Neutrophil (primary cell): Measurements from ENCODE around the gene C5orf15.
"Not testable (repeated sequence)": the region's sequence is repeated elsewhere in the genome, so short reads cannot be mapped to it uniquely, and the experiment has no call there.

Experiments
- H3K27ac ChIP-seq: fragments of 200-600 bp; sonication (generic); 2 replicates; pipeline ENCODE4 v1.5.1; 2016; ENCODE audit warnings: mild to moderate bottlenecking, moderate library complexity
- H3K27me3 ChIP-seq: fragments of 200-600 bp; sonication (generic); 2 replicates; pipeline ENCODE4 v1.6.0; 2016; ENCODE audit warnings: mild to moderate bottlenecking
- H3K36me3 ChIP-seq: fragments of 200-600 bp; sonication (generic); 2 replicates; pipeline ENCODE4 v1.5.1; 2017
- H3K4me1 ChIP-seq, 2 experiments: fragments of 200-600 bp in 1 of 2; sonication (generic) in 1 of 2; 1 replicate in 1 of 2; 2 replicates in 1 of 2; pipeline versions ENCODE4 v1.5.1 to v1.6.1; 2013 to 2016; ENCODE audit warnings: low read depth in 1 of 2, low read length in 1 of 2, mild to moderate bottlenecking in 1 of 2, moderate library complexity in 1 of 2; ENCODE audit not compliant: control insufficient read depth in 1 of 2, insufficient read depth in 1 of 2
- H3K4me3 ChIP-seq, 2 experiments: fragments of 200-600 bp in 1 of 2; sonication (generic) in 1 of 2; 1 replicate in 1 of 2; 2 replicates in 1 of 2; pipeline ENCODE4 v1.5.1; 2013 to 2016; ENCODE audit warnings: low read depth in 1 of 2, low read length in 1 of 2, mild to moderate bottlenecking in 1 of 2, moderate library complexity in 1 of 2
- H3K9me3 ChIP-seq: fragments of 200-600 bp; sonication (generic); 2 replicates; pipeline ENCODE4 v1.5.1; 2016
- CTCF ChIP-seq: fragments of 200-600 bp; sonication (generic); IDR thresholded peaks from 2 replicates; pipeline ENCODE4 v1.5.1; 2016; ENCODE audit warnings: antibody characterized with exemption

The C5orf15 gene

DNA sequence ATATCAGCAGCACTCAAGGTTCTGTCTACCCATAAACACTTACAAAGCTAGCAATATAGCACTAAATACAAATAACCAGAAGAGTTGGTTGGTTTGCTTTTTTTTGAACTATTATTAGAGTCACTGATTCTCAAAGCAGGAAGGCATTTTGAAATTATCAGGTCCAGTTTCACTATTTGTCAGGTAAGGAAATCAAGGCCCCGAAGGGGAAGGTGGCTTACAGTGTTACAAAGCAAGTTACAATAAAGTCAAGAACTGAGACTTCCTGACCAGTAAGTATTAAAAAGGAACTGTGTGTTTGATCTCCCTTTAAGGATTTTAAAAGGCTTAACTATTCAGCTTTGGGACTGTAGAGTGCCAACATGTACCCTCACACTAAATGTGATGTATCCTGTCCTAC, 10.8 kb downstream of the C5orf15 start:
- Histone ChIP-seq H3K36me3 (peaks cover 45% of the 10 kb centered on the region), H3K4me1 (peaks cover 0 to 5% of the 10 kb centered on the region in 2 experiments), H3K27me3 (no peaks in the 10 kb centered on the region), H3K9me3 (no peaks in the 10 kb centered on the region), H3K4me3 (no peak overlapping the region), H3K27ac (no peak overlapping the region)
- TF ChIP-seq CTCF, result no peak

DNA sequence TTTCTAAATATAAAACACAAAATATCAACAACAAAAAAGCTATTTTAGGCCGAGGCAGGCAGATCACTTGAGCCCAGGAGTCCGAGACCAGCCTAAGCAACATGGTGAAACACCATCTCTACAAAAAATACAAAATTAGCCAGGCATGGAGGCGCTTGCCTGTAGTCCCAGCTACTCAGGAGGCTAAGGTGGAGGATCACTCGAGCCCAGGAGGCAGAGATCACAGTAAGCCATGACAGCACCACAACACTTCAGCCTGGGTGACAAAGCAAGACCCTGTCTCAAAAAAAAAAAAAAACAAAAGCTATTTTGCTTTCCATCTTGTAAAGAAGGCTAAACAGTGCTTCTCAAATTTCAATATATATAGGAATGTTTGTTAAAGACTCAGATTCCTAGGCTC, 11.3 kb downstream of the C5orf15 start:
- TF ChIP-seq CTCF, result no peak
- no peak overlapping the region for H3K4me3 ChIP-seq

DNA sequence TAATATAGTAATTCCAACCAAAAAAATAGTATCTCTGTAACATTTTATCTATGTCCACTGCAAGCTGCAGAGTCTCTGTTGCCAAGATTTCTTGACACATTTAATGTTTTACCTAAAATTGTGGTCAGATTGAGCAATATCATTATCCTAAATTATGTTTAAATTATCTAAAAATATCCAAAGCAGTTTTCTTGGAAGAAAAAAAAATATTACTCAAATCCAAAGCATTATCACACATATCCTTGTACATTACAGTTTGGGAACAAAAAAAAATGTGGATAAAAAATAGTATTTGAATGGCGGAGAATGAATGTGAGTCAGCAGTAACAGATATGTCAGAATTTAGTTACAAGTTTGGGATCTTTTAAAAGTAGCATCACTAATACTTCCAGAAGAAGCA, 12.2 kb downstream of the C5orf15 start:
- not testable (repeated sequence) for H3K9me3 ChIP-seq, H3K4me3 ChIP-seq, H3K4me1 ChIP-seq, H3K27ac ChIP-seq, H3K27me3 ChIP-seq
- H3K36me3 ChIP-seq, result peaks cover 45% of the 10 kb centered on the region

More for the DNA sequence above, 11.3 kb downstream of the C5orf15 start:
- no peaks in the 10 kb centered on the region for H3K9me3 ChIP-seq
- H3K27ac ChIP-seq, result no peak overlapping the region
- peaks cover 45% of the 10 kb centered on the region for H3K36me3 ChIP-seq
- H3K4me1 ChIP-seq, result peaks cover 0 to 5% of the 10 kb centered on the region in 2 experiments
- H3K27me3 ChIP-seq, result no peaks in the 10 kb centered on the region

GRCh38 chr5:133953568-133954145, 14.8 kb downstream of the C5orf15 start:
- H3K27me3 ChIP-seq, result no peaks in the 10 kb centered on the region
- no peak overlapping the region for H3K4me3 ChIP-seq
- H3K4me1 ChIP-seq, result peaks cover 0 to 5% of the 10 kb centered on the region in 2 experiments
- no peak overlapping the region for H3K27ac ChIP-seq
- no peak for TF ChIP-seq CTCF
- no peaks in the 10 kb centered on the region for H3K9me3 ChIP-seq
- peaks cover 34% of the 10 kb centered on the region for H3K36me3 ChIP-seq

GRCh38 chr5:133952729-133953567, 15.5 kb downstream of the C5orf15 start:
- no peak overlapping the region for H3K4me3 ChIP-seq
- no peaks in the 10 kb centered on the region for H3K9me3 ChIP-seq
- no peak overlapping the region for H3K27ac ChIP-seq

More at GRCh38 chr5:133952729-133953567, 15.5 kb downstream of the C5orf15 start:
- H3K4me1 ChIP-seq, result peaks cover 0 to 5% of the 10 kb centered on the region in 2 experiments
- TF ChIP-seq CTCF, result no peak
- peaks cover 29% of the 10 kb centered on the region for H3K36me3 ChIP-seq
- H3K27me3 ChIP-seq, result no peaks in the 10 kb centered on the region
